Hematopoietic multipotent progenitor cell treated with erythropoietin and hydrocortisone succinate and interleukin-3 and kit ligand, for 4 days (in vitro differentiated cells): ENCODE data around the gene HSPA4L.

Experiments used
- DNase-seq: peaks from one replicate; pipeline ENCODE4 v3.0.0-alpha.2; 2015

The HSPA4L gene

GRCh38 chr4:127870688-127871087, 88.6 kb downstream of the HSPA4L start:
- DNase-seq, result no peak

GRCh38 chr4:127875791-127876190, 93.7 kb downstream of the HSPA4L start:
- DNase-seq, result no peak

GRCh38 chr4:127880763-127881562, 98.8 kb downstream of the HSPA4L start, which contains the start of gene PLK4:
Gene PLK4 (plus strand): TSS chr4:127880893. CDS start chr4:127881135, 242 bp downstream.
- peak; percentile 99 for DNase-seq

GRCh38 chr4:127881563-127881864, 99.4 kb downstream of the HSPA4L start:
- no peak for DNase-seq

GRCh38 chr4:127888559-127888958, 106.4 kb downstream of the HSPA4L start:
- no peak for DNase-seq

- no peak for DNase-seq
These were observed 107.8 kb downstream of the HSPA4L start for GRCh38 chr4:127889903-127890302.
